BJ (cell line): Measurements from ENCODE around the gene WWOX. TPM values are rescaled to one million over a fixed set of nuclear protein-coding genes. Genes with fewer than 3 reads are reported as not detected.

Experiments
- CTCF ChIA-PET: fragments of 350-600 bp; formaldehyde crosslinking; extraction: SDS; loops from one replicate; lab custom pipeline; 2021; ENCODE audit warnings: antibody characterized with exemption, inconsistent platforms; lab: Yijun Ruan, JAX
- POLR2A ChIA-PET: fragments of 300-600 bp; sonication (Branson Sonifier 250); formaldehyde crosslinking; extraction: SDS; loops from one replicate; lab custom pipeline; 2021; ENCODE audit warnings: antibody characterized with exemption; lab: Charles Lee
- DNase-seq: peaks from one replicate; pipeline ENCODE4 v3.0.0-alpha.2; 2011; ENCODE audit warnings: low read depth
- H3K27me3 ChIP-seq: 2 replicates; pipeline ENCODE4 v1.6.0; 2011; ENCODE audit warnings: low read length; ENCODE audit not compliant: control insufficient read depth, insufficient read depth
- H3K36me3 ChIP-seq: 2 replicates; pipeline ENCODE4 v1.5.1; 2011; ENCODE audit warnings: low read length; ENCODE audit not compliant: control insufficient read depth, insufficient read depth
- H3K4me3 ChIP-seq: 2 replicates; pipeline ENCODE4 v1.5.1; 2011; ENCODE audit warnings: low read depth, mild to moderate bottlenecking, control low read depth, low read length
- CTCF ChIP-seq: IDR thresholded peaks from 2 replicates; pipeline ENCODE4 v1.5.1; 2011; ENCODE audit warnings: low read depth, mild to moderate bottlenecking, control low read depth, inconsistent platforms, low read length, moderate library complexity; ENCODE audit not compliant: insufficient read depth
- polyA plus RNA-seq: library from polyadenylated mRNA; depleted of rRNA; stranded (reverse); fragments of >200 nt; gene quantifications from 2 replicates; pipeline ENCODE4 v1.2.3, GENCODE V29; 2011

WWOX gene
- polyA plus RNA-seq, 1 experiment: 3.1 TPM

GRCh38 chr16:79150151-79150550 is 1050.7 kb downstream of the WWOX start:
- CTCF ChIA-PET: no interaction called here
- no peak for TF ChIP-seq CTCF
- DNase-seq: no peak

GRCh38 chr16:79150632-79151310 is 1051.3 kb downstream of the WWOX start:
- no peak overlapping the region for H3K4me3 ChIP-seq
- TF ChIP-seq CTCF: no peak
- ChIA-PET CTCF (no interaction called here), POLR2A (no interaction called here)
- no peaks in the 10 kb centered on the region for H3K36me3 ChIP-seq
- H3K27me3 ChIP-seq: no peaks in the 10 kb centered on the region
- DNase-seq: no peak

More at GRCh38 chr16:79150151-79150550, 1050.7 kb downstream of the WWOX start:
- no peaks in the 10 kb centered on the region for H3K36me3 ChIP-seq
- H3K27me3 ChIP-seq: no peaks in the 10 kb centered on the region
- no peak overlapping the region for H3K4me3 ChIP-seq
- POLR2A ChIA-PET: no interaction called here

- DNase-seq: no peak
- Histone ChIP-seq H3K4me3 (no peak overlapping the region), H3K36me3 (no peaks in the 10 kb centered on the region), H3K27me3 (no peaks in the 10 kb centered on the region)
- CTCF ChIA-PET: interaction anchor here (0.6 kb wide), 1 partner anchor 164 kb away, joined by 3 read pairs; no protein-coding TSS in a partner anchor
- no peak for TF ChIP-seq CTCF
- POLR2A ChIA-PET: no interaction called here
Observed at GRCh38 chr16:79154086-79154485, 1054.6 kb downstream of the WWOX start.

- no peak for TF ChIP-seq CTCF
- Histone ChIP-seq H3K36me3 (no peaks in the 10 kb centered on the region), H3K27me3 (no peaks in the 10 kb centered on the region), H3K4me3 (no peak overlapping the region)
- ChIA-PET CTCF (no interaction called here), POLR2A (no interaction called here)
- DNase-seq: no peak
Observed at GRCh38 chr16:79155471-79155870, 1056.0 kb downstream of the WWOX start.

- ChIA-PET POLR2A (no interaction called here), CTCF (no interaction called here)
- no peak for TF ChIP-seq CTCF
- no peak for DNase-seq
- no peaks in the 10 kb centered on the region for H3K27me3 ChIP-seq
- no peak overlapping the region for H3K4me3 ChIP-seq
- no peaks in the 10 kb centered on the region for H3K36me3 ChIP-seq
Observed at GRCh38 chr16:79155904-79156303, 1056.5 kb downstream of the WWOX start.
